GM12878 (cell line): ENCODE results near the gene KLHDC8A. TPM values are rescaled to one million over a fixed set of nuclear protein-coding genes. Genes with fewer than 3 reads are reported as not detected.

Experiments
- ATAC-seq: fragments of 200-7000 bp; cut with Tn5 transposase; 3 replicates; pipeline ENCODE4 v1.9.1; 2020; ENCODE audit warnings: mild to moderate bottlenecking, moderate library complexity
- BruUV-seq: library from RNA; stranded (reverse); fragments of 400-500 nt; replicated peaks from 2 replicates; lab custom pipeline; 2021; lab: Mats Ljungman, UMichigan
- CTCF ChIA-PET: fragments of 300-600 bp; sonication (Branson Sonifier 250); formaldehyde crosslinking; extraction: SDS; loops from one replicate; lab custom pipeline; 2021; ENCODE audit warnings: inconsistent platforms; lab: Yijun Ruan, JAX
- POLR2A ChIA-PET: fragments of 350-600 bp; formaldehyde crosslinking; extraction: SDS; loops from one replicate; lab custom pipeline; 2021; ENCODE audit warnings: inconsistent platforms; lab: Charles Lee
- RAD21 ChIA-PET: fragments of 300-600 bp; sonication (Branson Sonifier 250); formaldehyde crosslinking; loops from one replicate; lab custom pipeline; 2023; ENCODE audit warnings: antibody characterized with exemption; ENCODE audit not compliant: unreplicated experiment; lab: Charles Lee
- SMC1A ChIA-PET: fragments of 300-600 bp; sonication (Branson Sonifier 250); formaldehyde crosslinking; loops from one replicate; lab custom pipeline; 2023; ENCODE audit not compliant: unreplicated experiment, uncharacterized antibody; lab: Charles Lee
- DNase-seq: peaks from one replicate; pipeline ENCODE4 v3.0.0-alpha.2; 2011; ENCODE audit warnings: low read depth, low spot score
- FAIRE-seq: peaks from 3 replicates; lab custom pipeline; 2011; peaks lifted over from hg19 to GRCh38; lab: Jason Lieb, UNC
- H2AFZ ChIP-seq: 2 replicates; pipeline ENCODE4 v1.6.0; 2011; ENCODE audit warnings: low read depth, low read length, control low read depth; ENCODE audit not compliant: control insufficient read depth
- H3K27ac ChIP-seq: 2 replicates; pipeline ENCODE4 v1.5.1; 2011; ENCODE audit warnings: control low read depth; ENCODE audit not compliant: control insufficient read depth, insufficient read depth
- H3K27me3 ChIP-seq, 2 experiments: replicated peaks in 1 of 2; 2 replicates each; pipeline versions ENCODE4 v1.6.0 to v1.6.1; 2011; ENCODE audit warnings: low read length in 1 of 2; ENCODE audit not compliant: control insufficient read depth in 2 of 2, insufficient read depth in 2 of 2
- H3K36me3 ChIP-seq, 2 experiments: 2 replicates each; pipeline ENCODE4 v1.5.1; 2011; ENCODE audit warnings: low read length in 1 of 2; ENCODE audit not compliant: control insufficient read depth in 2 of 2, insufficient read depth in 2 of 2
- H3K4me1 ChIP-seq: 2 replicates; pipeline ENCODE4 v1.6.1; 2011; ENCODE audit warnings: mild to moderate bottlenecking, low read length, moderate library complexity, mixed read lengths; ENCODE audit not compliant: control insufficient read depth, insufficient read depth
- H3K4me2 ChIP-seq: 2 replicates; pipeline ENCODE4 v1.6.0; 2011; ENCODE audit warnings: control low read depth; ENCODE audit not compliant: control insufficient read depth, insufficient read depth
- H3K4me3 ChIP-seq: fragments of 200-600 bp; sonication (generic); 2 replicates; pipeline ENCODE4 v1.5.1; 2016
- H3K79me2 ChIP-seq: 2 replicates; pipeline ENCODE4 v1.6.0; 2011; ENCODE audit warnings: low read length; ENCODE audit not compliant: control insufficient read depth, insufficient read depth
- H3K9ac ChIP-seq: 2 replicates; pipeline ENCODE4 v1.8.0; 2011; ENCODE audit warnings: low read length, control low read depth, mixed read lengths; ENCODE audit not compliant: control insufficient read depth, insufficient read depth
- H3K9me3 ChIP-seq: replicated peaks from 3 replicates; pipeline ENCODE4 v1.5.1; 2011; ENCODE audit warnings: mild to moderate bottlenecking, low read length; ENCODE audit not compliant: control insufficient read depth, insufficient read depth
- H4K20me1 ChIP-seq: 2 replicates; pipeline ENCODE4 v1.6.0; 2011; ENCODE audit not compliant: control insufficient read depth, insufficient read depth
- E4F1 ChIP-seq: fragments of 450-650 bp; IDR thresholded peaks from 2 replicates; pipeline ENCODE4 v1.6.1; 2018; ENCODE audit warnings: borderline replicate concordance, mild to moderate bottlenecking; ENCODE audit not compliant: partially characterized antibody
- HDAC2 ChIP-seq: fragments of 200-600 bp; sonication (generic); IDR thresholded peaks from 2 replicates; pipeline ENCODE4 v1.6.1; 2017
- KAT2A ChIP-seq: conservative IDR thresholded peaks from 2 replicates; pipeline ENCODE4 v1.6.1; 2011; ENCODE audit warnings: low read depth, low read length; ENCODE audit not compliant: control insufficient read depth
- RB1 ChIP-seq: fragments of 450-650 bp; formaldehyde crosslinking; IDR thresholded peaks from 2 replicates; pipeline ENCODE4 v1.6.1; 2017; ENCODE audit warnings: mild to moderate bottlenecking, borderline replicate concordance
- SMC3 ChIP-seq: IDR thresholded peaks from 2 replicates; pipeline ENCODE4 v1.6.1; 2011; ENCODE audit warnings: low read length, improper control_type of control experiment, borderline replicate concordance
- SRF ChIP-seq, 2 experiments: IDR thresholded peaks; 2 replicates each; pipeline ENCODE4 v1.6.1; 2011; ENCODE audit warnings: low read depth in 2 of 2, low read length in 2 of 2, mild to moderate bottlenecking in 1 of 2, moderate library complexity in 1 of 2
- SUPT20H ChIP-seq: IDR thresholded peaks from 2 replicates; pipeline ENCODE4 v1.6.1; 2011; ENCODE audit warnings: low read depth, mild to moderate bottlenecking, low read length, moderate library complexity, borderline replicate concordance; ENCODE audit not compliant: control insufficient read depth
- YBX1 ChIP-seq: fragments of 450-650 bp; IDR thresholded peaks from 2 replicates; pipeline ENCODE4 v1.6.1; 2016; ENCODE audit warnings: antibody characterized with exemption
- ZNF207 ChIP-seq: fragments of 450-650 bp; IDR thresholded peaks from 2 replicates; pipeline ENCODE4 v1.6.1; 2014; ENCODE audit warnings: antibody characterized with exemption, mild to moderate bottlenecking, borderline replicate concordance
- ZNF687 ChIP-seq: fragments of 450-650 bp; IDR thresholded peaks from 2 replicates; pipeline ENCODE4 v1.6.1; 2017; ENCODE audit warnings: mild to moderate bottlenecking, moderate library complexity
- WGBS: methylation state at CpG from one replicate; pipeline ENCODE4 v1.1.6; 2016; ENCODE audit warnings: low lambda C conversion rate; ENCODE audit not compliant: insufficient replicate concordance, insufficient coverage; ENCODE audit errors: missing lambda C conversion rate; 5-methylcytosine and 5-hydroxymethylcytosine counted together
- in situ Hi-C: fragments of 300-500 bp; cut with MboI; formaldehyde crosslinking; loops from 9 replicates; pipeline ENCODE4 v1.14.3; 2018; ENCODE audit warnings: mixed read lengths
- intact Hi-C: fragments of 100-400 bp; cut with micrococcal nuclease; formaldehyde crosslinking; loops from one replicate; pipeline ENCODE4 v1.14.2; 2022; ENCODE audit not compliant: unreplicated experiment
- polyA plus RNA-seq, 11 experiments: library from polyadenylated mRNA; depleted of rRNA in 4 of 11; unstranded in 6 of 11; stranded (reverse) in 5 of 11; fragments of >200 nt; fragmentation: Nextera tagmentation in 4 of 11; fragmentation: Illumina TruSeq in 1 of 11; extraction: Ambion mirVana in 4 of 11; extraction: Trizol in 1 of 11; gene quantifications; 1 replicate in 1 of 11; 2 replicates in 10 of 11; pipeline versions ENCODE4 v1.2.1 to v1.2.3, GENCODE V29; 2011 to 2016; ENCODE audit warnings: inconsistent platforms in 2 of 11, missing spikeins in 2 of 11, low read depth in 1 of 11
- total RNA-seq, 4 experiments: library from RNA; depleted of rRNA in 3 of 4; stranded (reverse); fragments of >200 nt in 3 of 4; fragmentation: Illumina TruSeq in 1 of 4; extraction: Trizol in 1 of 4; gene quantifications; 2 replicates each; pipeline versions ENCODE4 v1.2.1 to v1.2.3, GENCODE V29; 2013 to 2021

KLHDC8A gene
- total and polyA plus RNA-seq, 10 of the 15 experiments (the other 5 are each of a cell fraction or from before 2014, with no cell fraction given) = not detected

GRCh38 chr1:205354259-205355074 lies 2.3 kb downstream of the KLHDC8A start (continued):
- TF ChIP-seq E4F1 (no peak), KAT2A (no peak), SMC3 (peak; percentile 79), YBX1 (no peak)
- TF ChIP-seq, all 136 proteins: peak for 5

GRCh38 chr1:205353612-205354011 lies 3.1 kb downstream of the KLHDC8A start:
- POLR2A ChIA-PET = no interaction called here
- no TSS peak for BruUV-seq
- ATAC-seq = no peak
- no peaks in the 10 kb centered on the region for H4K20me1 ChIP-seq
- no peak overlapping the region for H3K4me2 ChIP-seq
- WGBS = 36% methylated on average over 6 of the region's 6 CpGs
- in situ Hi-C loops (no loop called here), intact Hi-C loops (loop anchor here (1.0 kb wide), 2 partner anchors 132 to 171 kb away; no protein-coding TSS in a partner anchor)
- H2AFZ ChIP-seq = no peak overlapping the region
- H3K4me3 ChIP-seq = no peak overlapping the region
- no peak for FAIRE-seq
- peaks cover 0 to 8% of the 10 kb centered on the region in 2 experiments; a peak in 3 of 4 replicates for H3K27me3 ChIP-seq
- RAD21 ChIA-PET = interaction anchor here (0.6 to 2.5 kb wide), 28 partner anchors 8 to 305 kb away, joined by 3 to 65 read pairs (median 4); no protein-coding TSS in a partner anchor
- no peaks in the 10 kb centered on the region for H3K79me2 ChIP-seq
- no peak for DNase-seq
- CTCF ChIA-PET = interaction anchor here (0.6 to 5.8 kb wide), 75 partner anchors 8 to 744 kb away, joined by 3 to 167 read pairs (median 5); no protein-coding TSS in a partner anchor
- H3K36me3 ChIP-seq = no peaks in the 10 kb centered on the region
- H3K4me1 ChIP-seq = no peaks in the 10 kb centered on the region
- H3K9ac ChIP-seq = no peak overlapping the region
- no peaks in the 10 kb centered on the region for H3K9me3 ChIP-seq
- SMC1A ChIA-PET = interaction anchor here (0.6 to 5.6 kb wide), 32 partner anchors 11 to 305 kb away, joined by 3 to 107 read pairs (median 4); no protein-coding TSS in a partner anchor
- H3K27ac ChIP-seq = no peak overlapping the region
- TF ChIP-seq HDAC2 (no peak), SRF (IDR thresholded peaks at IDR 0.05; ENCODE audit: low read depth in 2 of 2, low read length in 2 of 2) (no peak), RB1 (no peak), ZNF687 (no peak), SUPT20H (no peak), ZNF207 (no peak)
